HepG2 (cell line): ENCODE measurements around the gene MIEF1. TPM values are rescaled to one million over a fixed set of nuclear protein-coding genes. Genes with fewer than 3 reads are reported as not detected.

Source experiments
- AHR ChIP-seq: IDR thresholded peaks from 2 replicates; pipeline ENCODE4 v1.6.1; 2018; ENCODE audit warnings: missing genetic modification reagents, missing compliant biosample characterization
- ASH2L ChIP-seq: fragments of 300-600, 200-600 bp; sonication (generic); IDR thresholded peaks from 2 replicates; pipeline ENCODE4 v1.7.0; 2017; ENCODE audit warnings: low read depth, mild to moderate bottlenecking, moderate library complexity, mixed read lengths, low read length; ENCODE audit not compliant: insufficient read length
- BORCS8-MEF2B ChIP-seq: sonication (generic); formaldehyde crosslinking; IDR thresholded peaks from 2 replicates; pipeline ENCODE4 v1.8.0; 2022; ENCODE audit warnings: mild to moderate bottlenecking, missing genetic modification reagents
- DMAP1 ChIP-seq: IDR thresholded peaks from 2 replicates; pipeline ENCODE4 v1.6.1; 2016
- HDAC6 ChIP-seq: fragments of 200-600 bp; sonication (generic); IDR thresholded peaks from 2 replicates; pipeline ENCODE4 v1.7.0; 2017; ENCODE audit warnings: mild to moderate bottlenecking, antibody characterized with exemption, low read length, low read depth
- KLF15 ChIP-seq: sonication (generic); formaldehyde crosslinking; IDR thresholded peaks from 2 replicates; pipeline ENCODE4 v1.8.1; 2023; ENCODE audit warnings: borderline replicate concordance, mild to moderate bottlenecking, inconsistent platforms, missing genetic modification reagents, mixed read lengths
- TBL1XR1 ChIP-seq: fragments of 150-350 bp; IDR thresholded peaks from 2 replicates; pipeline ENCODE4 v1.6.1; 2014; ENCODE audit warnings: borderline replicate concordance, low read length; ENCODE audit not compliant: partially characterized antibody
- TBP ChIP-seq: sonication (generic); formaldehyde crosslinking; IDR thresholded peaks from 2 replicates; pipeline ENCODE4 v1.5.0; 2020; ENCODE audit warnings: missing genetic modification reagents
- TEAD2 ChIP-seq: sonication (generic); formaldehyde crosslinking; IDR thresholded peaks from 2 replicates; pipeline ENCODE4 v1.9.0; 2021; ENCODE audit warnings: missing genetic modification reagents
- U2AF1 ChIP-seq: fragments of 200-400 bp; formaldehyde crosslinking; optimal IDR thresholded peaks from 2 replicates; pipeline ENCODE3; 2017; ENCODE audit warnings: mild to moderate bottlenecking, low read depth, low read length
- XRCC5 ChIP-seq: fragments of 200-400 bp; formaldehyde crosslinking; optimal IDR thresholded peaks from 2 replicates; pipeline ENCODE3; 2017; ENCODE audit warnings: mild to moderate bottlenecking, low read length
- YEATS4 ChIP-seq: sonication (generic); formaldehyde crosslinking; IDR thresholded peaks from 2 replicates; pipeline ENCODE4 v1.4.0; 2020; ENCODE audit warnings: missing genetic modification reagents, borderline replicate concordance
- ZFP62 ChIP-seq: sonication (generic); formaldehyde crosslinking; IDR thresholded peaks from 2 replicates; pipeline ENCODE4 v1.4.0; 2020; ENCODE audit warnings: missing genetic modification reagents
- ZNF331 ChIP-seq: sonication (generic); formaldehyde crosslinking; IDR thresholded peaks from 2 replicates; pipeline ENCODE4 v1.4.0; 2020; ENCODE audit warnings: missing genetic modification reagents
- ZNF496 ChIP-seq: sonication (generic); formaldehyde crosslinking; IDR thresholded peaks from 2 replicates; pipeline ENCODE4 v1.8.1; 2023; ENCODE audit warnings: mild to moderate bottlenecking, moderate library complexity, missing genetic modification reagents; ENCODE audit not compliant: insufficient replicate concordance
- ZNF543 ChIP-seq: sonication (generic); formaldehyde crosslinking; IDR thresholded peaks from 2 replicates; pipeline ENCODE4 v1.4.0; 2020; ENCODE audit warnings: mild to moderate bottlenecking, missing genetic modification reagents
- ZNF768 ChIP-seq: sonication (generic); formaldehyde crosslinking; IDR thresholded peaks from 2 replicates; pipeline ENCODE4 v1.4.0; 2020; ENCODE audit warnings: missing genetic modification reagents
- ZNF883 ChIP-seq: sonication (generic); formaldehyde crosslinking; IDR thresholded peaks from 2 replicates; pipeline ENCODE4 v1.5.1; 2020; ENCODE audit warnings: mild to moderate bottlenecking, missing genetic modification reagents; ENCODE audit errors: not compliant biosample characterization
- polyA plus RNA-seq, 8 experiments: library from polyadenylated mRNA; depleted of rRNA in 3 of 8; stranded (reverse) in 7 of 8; unstranded in 1 of 8; fragments of >200 nt; fragmentation: Illumina TruSeq in 4 of 8; extraction: Trizol in 4 of 8; gene quantifications; 2 replicates each; pipeline versions ENCODE4 v1.2.1 to v1.2.3, GENCODE V29; 2011 to 2016; ENCODE audit warnings: low read depth in 4 of 8, missing spikeins in 1 of 8, mixed read lengths in 1 of 8; ENCODE audit not compliant: insufficient read depth in 1 of 8
- total RNA-seq, 5 experiments: library from RNA; depleted of rRNA; stranded (reverse); fragments of >200 nt; fragmentation: Illumina TruSeq; extraction: Trizol; gene quantifications; 2 replicates each; pipeline ENCODE4 v1.2.3, GENCODE V29; 2016; ENCODE audit warnings: low read depth in 1 of 5
- TF ChIP-seq, protein P1 (sequence below): sonication (generic); formaldehyde crosslinking; IDR thresholded peaks from 2 replicates; pipeline ENCODE4 v1.4.0; 2020; ENCODE audit warnings: missing genetic modification reagents
- TF ChIP-seq, protein P2 (sequence below): sonication (generic); formaldehyde crosslinking; IDR thresholded peaks from 2 replicates; pipeline ENCODE4 v1.5.1; 2020; ENCODE audit warnings: mild to moderate bottlenecking, missing genetic modification reagents, borderline replicate concordance
- TF ChIP-seq, protein P3 (sequence below): IDR thresholded peaks from 2 replicates; pipeline ENCODE4 v1.6.1; 2016; ENCODE audit warnings: low read depth, missing genetic modification reagents, missing compliant biosample characterization

MIEF1 gene
- total and polyA plus RNA-seq, 2 of the 13 experiments (the other 11 are each of a cell fraction or from before 2014, with no cell fraction given): 21.7 to 34.8 TPM

DNA sequence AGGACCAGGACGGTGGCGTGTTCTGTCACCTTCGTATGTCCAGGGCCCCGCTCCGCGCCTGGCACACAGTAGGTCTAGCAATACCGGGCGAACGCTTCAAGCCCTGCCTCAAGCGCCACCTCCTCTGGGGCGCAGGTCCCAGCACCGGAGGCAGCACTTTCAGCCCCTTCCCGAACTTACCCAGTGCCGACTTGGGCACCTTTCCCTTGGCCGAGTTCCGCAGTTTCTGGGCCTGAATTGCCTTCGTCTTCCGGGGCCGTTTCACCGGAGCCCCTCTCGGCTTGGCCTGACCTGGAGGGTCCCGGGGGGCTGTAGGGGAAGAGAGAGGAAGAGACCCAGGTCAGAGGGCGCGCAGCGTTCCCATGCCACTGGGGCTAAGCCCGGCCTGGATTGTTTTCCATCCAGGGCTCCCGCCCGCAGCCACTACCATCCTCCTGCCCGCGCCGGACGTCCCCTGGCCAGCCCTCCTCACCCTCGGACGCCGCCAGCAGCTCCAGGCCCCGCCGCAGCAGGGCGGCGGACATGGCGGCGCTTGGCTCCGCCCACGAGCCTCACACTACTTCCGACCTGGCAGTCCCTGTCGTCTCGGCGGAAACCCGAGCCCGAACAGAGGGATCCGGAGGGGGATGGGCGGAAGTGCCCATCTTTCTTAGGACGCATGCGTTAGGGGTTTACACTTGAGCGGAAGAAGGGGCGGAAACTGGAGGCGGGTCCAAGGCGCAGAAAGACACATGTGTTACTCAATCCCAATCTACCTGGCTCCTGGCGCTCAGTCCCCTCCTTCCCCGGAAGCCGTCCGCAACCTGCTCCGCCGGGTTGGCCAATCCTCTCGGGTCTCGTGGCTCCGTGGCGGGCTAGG, 30.4 kb downstream of the MIEF1 start, which contains the start of gene RPS19BP1 (continued):
- no peak for TF ChIP-seq TBL1XR1
- TF ChIP-seq ZNF543 (CRISPR knock-in tag): no peak; the same call in none of the 2 replicates
- TF ChIP-seq, protein P1, sequence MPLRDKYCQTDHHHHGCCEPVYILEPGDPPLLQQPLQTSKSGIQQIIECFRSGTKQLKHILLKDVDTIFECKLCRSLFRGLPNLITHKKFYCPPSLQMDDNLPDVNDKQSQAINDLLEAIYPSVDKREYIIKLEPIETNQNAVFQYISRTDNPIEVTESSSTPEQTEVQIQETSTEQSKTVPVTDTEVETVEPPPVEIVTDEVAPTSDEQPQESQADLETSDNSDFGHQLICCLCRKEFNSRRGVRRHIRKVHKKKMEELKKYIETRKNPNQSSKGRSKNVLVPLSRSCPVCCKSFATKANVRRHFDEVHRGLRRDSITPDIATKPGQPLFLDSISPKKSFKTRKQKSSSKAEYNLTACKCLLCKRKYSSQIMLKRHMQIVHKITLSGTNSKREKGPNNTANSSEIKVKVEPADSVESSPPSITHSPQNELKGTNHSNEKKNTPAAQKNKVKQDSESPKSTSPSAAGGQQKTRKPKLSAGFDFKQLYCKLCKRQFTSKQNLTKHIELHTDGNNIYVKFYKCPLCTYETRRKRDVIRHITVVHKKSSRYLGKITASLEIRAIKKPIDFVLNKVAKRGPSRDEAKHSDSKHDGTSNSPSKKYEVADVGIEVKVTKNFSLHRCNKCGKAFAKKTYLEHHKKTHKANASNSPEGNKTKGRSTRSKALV (CRISPR knock-in tag): 0 out of 2 replicates have a peak, but pooled peaks have one; percentile 41
- TF ChIP-seq ZNF496: no peak
- no peak for TF ChIP-seq ZNF331 (CRISPR knock-in tag)
- TF ChIP-seq BORCS8-MEF2B: peak; percentile 48; the same call in 1 of the 2 replicates
- no peak for TF ChIP-seq ZFP62 (CRISPR knock-in tag)
- peak; percentile 76 for TF ChIP-seq XRCC5
- peak; percentile 86 for TF ChIP-seq DMAP1
- no peak for TF ChIP-seq KLF15 (CRISPR knock-in tag)
- TF ChIP-seq ZNF883 (CRISPR knock-in tag): peak; percentile 64
- TF ChIP-seq TBP (CRISPR knock-in tag): no peak
- TF ChIP-seq, protein P2, sequence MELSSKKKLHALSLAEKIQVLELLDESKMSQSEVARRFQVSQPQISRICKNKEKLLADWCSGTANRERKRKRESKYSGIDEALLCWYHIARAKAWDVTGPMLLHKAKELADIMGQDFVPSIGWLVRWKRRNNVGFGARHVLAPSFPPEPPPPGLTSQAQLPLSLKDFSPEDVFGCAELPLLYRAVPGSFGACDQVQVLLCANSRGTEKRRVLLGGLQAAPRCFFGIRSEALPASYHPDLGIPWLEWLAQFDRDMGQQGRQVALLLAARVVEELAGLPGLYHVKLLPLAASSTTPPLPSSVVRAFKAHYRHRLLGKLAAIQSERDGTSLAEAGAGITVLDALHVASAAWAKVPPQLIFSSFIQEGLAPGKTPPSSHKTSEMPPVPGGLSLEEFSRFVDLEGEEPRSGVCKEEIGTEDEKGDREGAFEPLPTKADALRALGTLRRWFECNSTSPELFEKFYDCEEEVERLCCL (CRISPR knock-in tag): no peak
- TF ChIP-seq YEATS4 (CRISPR knock-in tag): peak; percentile 84
- TF ChIP-seq TEAD2 (CRISPR knock-in tag): no peak
- TF ChIP-seq, protein P3, sequence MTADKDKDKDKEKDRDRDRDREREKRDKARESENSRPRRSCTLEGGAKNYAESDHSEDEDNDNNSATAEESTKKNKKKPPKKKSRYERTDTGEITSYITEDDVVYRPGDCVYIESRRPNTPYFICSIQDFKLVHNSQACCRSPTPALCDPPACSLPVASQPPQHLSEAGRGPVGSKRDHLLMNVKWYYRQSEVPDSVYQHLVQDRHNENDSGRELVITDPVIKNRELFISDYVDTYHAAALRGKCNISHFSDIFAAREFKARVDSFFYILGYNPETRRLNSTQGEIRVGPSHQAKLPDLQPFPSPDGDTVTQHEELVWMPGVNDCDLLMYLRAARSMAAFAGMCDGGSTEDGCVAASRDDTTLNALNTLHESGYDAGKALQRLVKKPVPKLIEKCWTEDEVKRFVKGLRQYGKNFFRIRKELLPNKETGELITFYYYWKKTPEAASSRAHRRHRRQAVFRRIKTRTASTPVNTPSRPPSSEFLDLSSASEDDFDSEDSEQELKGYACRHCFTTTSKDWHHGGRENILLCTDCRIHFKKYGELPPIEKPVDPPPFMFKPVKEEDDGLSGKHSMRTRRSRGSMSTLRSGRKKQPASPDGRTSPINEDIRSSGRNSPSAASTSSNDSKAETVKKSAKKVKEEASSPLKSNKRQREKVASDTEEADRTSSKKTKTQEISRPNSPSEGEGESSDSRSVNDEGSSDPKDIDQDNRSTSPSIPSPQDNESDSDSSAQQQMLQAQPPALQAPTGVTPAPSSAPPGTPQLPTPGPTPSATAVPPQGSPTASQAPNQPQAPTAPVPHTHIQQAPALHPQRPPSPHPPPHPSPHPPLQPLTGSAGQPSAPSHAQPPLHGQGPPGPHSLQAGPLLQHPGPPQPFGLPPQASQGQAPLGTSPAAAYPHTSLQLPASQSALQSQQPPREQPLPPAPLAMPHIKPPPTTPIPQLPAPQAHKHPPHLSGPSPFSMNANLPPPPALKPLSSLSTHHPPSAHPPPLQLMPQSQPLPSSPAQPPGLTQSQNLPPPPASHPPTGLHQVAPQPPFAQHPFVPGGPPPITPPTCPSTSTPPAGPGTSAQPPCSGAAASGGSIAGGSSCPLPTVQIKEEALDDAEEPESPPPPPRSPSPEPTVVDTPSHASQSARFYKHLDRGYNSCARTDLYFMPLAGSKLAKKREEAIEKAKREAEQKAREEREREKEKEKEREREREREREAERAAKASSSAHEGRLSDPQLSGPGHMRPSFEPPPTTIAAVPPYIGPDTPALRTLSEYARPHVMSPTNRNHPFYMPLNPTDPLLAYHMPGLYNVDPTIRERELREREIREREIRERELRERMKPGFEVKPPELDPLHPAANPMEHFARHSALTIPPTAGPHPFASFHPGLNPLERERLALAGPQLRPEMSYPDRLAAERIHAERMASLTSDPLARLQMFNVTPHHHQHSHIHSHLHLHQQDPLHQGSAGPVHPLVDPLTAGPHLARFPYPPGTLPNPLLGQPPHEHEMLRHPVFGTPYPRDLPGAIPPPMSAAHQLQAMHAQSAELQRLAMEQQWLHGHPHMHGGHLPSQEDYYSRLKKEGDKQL (CRISPR knock-in tag): no peak
- TF ChIP-seq ZNF768 (CRISPR knock-in tag): peak; percentile 72; the same call in 1 of the 2 replicates
- TF ChIP-seq AHR (CRISPR knock-in tag): 0 out of 2 replicates have a peak, but pooled peaks have one; percentile 29
- TF ChIP-seq HDAC6: no peak
- peak; percentile 76 for TF ChIP-seq ASH2L
- no peak for TF ChIP-seq U2AF1
